HepG2 (cell line): Measurements from ENCODE around the gene DDO. TPM values are rescaled to one million over a fixed set of nuclear protein-coding genes. Genes with fewer than 3 reads are reported as not detected.
A peak's percentile ranks its signal among the peaks of the same experiment; 100 is the strongest.

Experiments
- ATAD3A ChIP-seq: sonication (generic); formaldehyde crosslinking; IDR thresholded peaks from 2 replicates; pipeline ENCODE4 v1.4.0; 2020; ENCODE audit warnings: missing genetic modification reagents
- IRX3 ChIP-seq: sonication (generic); formaldehyde crosslinking; IDR thresholded peaks from 2 replicates; pipeline ENCODE4 v1.8.1; 2023; ENCODE audit warnings: mild to moderate bottlenecking, low read depth, missing genetic modification reagents, borderline replicate concordance
- MAF1 ChIP-seq: sonication (generic); formaldehyde crosslinking; IDR thresholded peaks from 2 replicates; pipeline ENCODE4 v1.5.0; 2020; ENCODE audit warnings: missing genetic modification reagents, borderline replicate concordance
- MED1 ChIP-seq: sonication (generic); formaldehyde crosslinking; IDR thresholded peaks from 2 replicates; pipeline ENCODE4 v1.4.0; 2020; ENCODE audit warnings: missing genetic modification reagents
- NFKB2 ChIP-seq: sonication (generic); formaldehyde crosslinking; IDR thresholded peaks from 2 replicates; pipeline ENCODE4 v1.4.0; 2020; ENCODE audit warnings: missing genetic modification reagents, borderline replicate concordance
- TBP ChIP-seq: sonication (generic); formaldehyde crosslinking; IDR thresholded peaks from 2 replicates; pipeline ENCODE4 v1.5.0; 2020; ENCODE audit warnings: missing genetic modification reagents
- ZBTB21 ChIP-seq: sonication (generic); formaldehyde crosslinking; IDR thresholded peaks from 2 replicates; pipeline ENCODE4 v1.4.0; 2020; ENCODE audit warnings: missing genetic modification reagents
- ZBTB7A ChIP-seq: sonication (generic); formaldehyde crosslinking; IDR thresholded peaks from 2 replicates; pipeline ENCODE4 v1.8.0; 2022; ENCODE audit warnings: mild to moderate bottlenecking, missing genetic modification reagents
- ZFP36L1 ChIP-seq: sonication (generic); formaldehyde crosslinking; IDR thresholded peaks from 2 replicates; pipeline ENCODE4 v1.8.0; 2022; ENCODE audit warnings: mild to moderate bottlenecking, missing genetic modification reagents, moderate library complexity
- ZNF20 ChIP-seq: sonication (generic); formaldehyde crosslinking; IDR thresholded peaks from 2 replicates; pipeline ENCODE4 v1.4.0; 2020; ENCODE audit warnings: mild to moderate bottlenecking, moderate library complexity, missing genetic modification reagents
- ZNF331 ChIP-seq: sonication (generic); formaldehyde crosslinking; IDR thresholded peaks from 2 replicates; pipeline ENCODE4 v1.4.0; 2020; ENCODE audit warnings: missing genetic modification reagents
- ZNF33B ChIP-seq: sonication (generic); formaldehyde crosslinking; IDR thresholded peaks from 2 replicates; pipeline ENCODE4 v1.5.1; 2020; ENCODE audit warnings: mild to moderate bottlenecking, missing genetic modification reagents
- ZNF432 ChIP-seq: sonication (generic); formaldehyde crosslinking; IDR thresholded peaks from 2 replicates; pipeline ENCODE4 v1.5.0; 2020; ENCODE audit warnings: missing genetic modification reagents, mild to moderate bottlenecking, borderline replicate concordance
- ZNF747 ChIP-seq: sonication (generic); formaldehyde crosslinking; IDR thresholded peaks from 2 replicates; pipeline ENCODE4 v1.8.1; 2023; ENCODE audit warnings: missing genetic modification reagents, mild to moderate bottlenecking, borderline replicate concordance
- ZNF766 ChIP-seq: sonication (generic); formaldehyde crosslinking; IDR thresholded peaks from 2 replicates; pipeline ENCODE4 v1.5.0; 2020; ENCODE audit warnings: missing genetic modification reagents, borderline replicate concordance
- ZNF772 ChIP-seq: sonication (generic); formaldehyde crosslinking; IDR thresholded peaks from 2 replicates; pipeline ENCODE4 v1.5.0; 2020; ENCODE audit warnings: mild to moderate bottlenecking, missing genetic modification reagents
- ZSCAN20 ChIP-seq: sonication (generic); formaldehyde crosslinking; IDR thresholded peaks from 2 replicates; pipeline ENCODE4 v1.4.0; 2020; ENCODE audit warnings: missing genetic modification reagents, mild to moderate bottlenecking, borderline replicate concordance
- polyA plus RNA-seq, 8 experiments: library from polyadenylated mRNA; depleted of rRNA in 3 of 8; stranded (reverse) in 7 of 8; unstranded in 1 of 8; fragments of >200 nt; fragmentation: Illumina TruSeq in 4 of 8; extraction: Trizol in 4 of 8; gene quantifications; 2 replicates each; pipeline versions ENCODE4 v1.2.1 to v1.2.3, GENCODE V29; 2011 to 2016; ENCODE audit warnings: low read depth in 4 of 8, missing spikeins in 1 of 8, mixed read lengths in 1 of 8; ENCODE audit not compliant: insufficient read depth in 1 of 8
- total RNA-seq, 5 experiments: library from RNA; depleted of rRNA; stranded (reverse); fragments of >200 nt; fragmentation: Illumina TruSeq; extraction: Trizol; gene quantifications; 2 replicates each; pipeline ENCODE4 v1.2.3, GENCODE V29; 2016; ENCODE audit warnings: low read depth in 1 of 5
- TF ChIP-seq, protein P1 (sequence below), 2 experiments: sonication (generic) in 1 of 2; formaldehyde crosslinking in 1 of 2; IDR thresholded peaks; 2 replicates each; pipeline versions ENCODE4 v1.6.1 to v1.9.0; 2014 to 2022; ENCODE audit warnings: antibody characterized with exemption in 1 of 2, borderline replicate concordance in 1 of 2, inconsistent platforms in 1 of 2, low read depth in 1 of 2, missing genetic modification reagents in 1 of 2
- TF ChIP-seq, protein P2 (sequence below): conservative IDR thresholded peaks from 2 replicates; pipeline ENCODE4 v1.6.1; 2018; ENCODE audit warnings: missing genetic modification reagents
- TF ChIP-seq, protein P3 (sequence below): sonication (generic); formaldehyde crosslinking; IDR thresholded peaks from 2 replicates; pipeline ENCODE4 v1.8.0; 2022; ENCODE audit warnings: mild to moderate bottlenecking, missing genetic modification reagents, borderline replicate concordance
- TF ChIP-seq, protein P4 (sequence below): sonication (generic); formaldehyde crosslinking; IDR thresholded peaks from 2 replicates; pipeline ENCODE4 v1.9.0; 2022; ENCODE audit warnings: missing genetic modification reagents, mild to moderate bottlenecking, borderline replicate concordance

Gene DDO
- total and polyA plus RNA-seq, 2 of the 13 experiments (the other 11 are each of a cell fraction or from before 2014, with no cell fraction given), result 6.1 to 10.3 TPM

DNA sequence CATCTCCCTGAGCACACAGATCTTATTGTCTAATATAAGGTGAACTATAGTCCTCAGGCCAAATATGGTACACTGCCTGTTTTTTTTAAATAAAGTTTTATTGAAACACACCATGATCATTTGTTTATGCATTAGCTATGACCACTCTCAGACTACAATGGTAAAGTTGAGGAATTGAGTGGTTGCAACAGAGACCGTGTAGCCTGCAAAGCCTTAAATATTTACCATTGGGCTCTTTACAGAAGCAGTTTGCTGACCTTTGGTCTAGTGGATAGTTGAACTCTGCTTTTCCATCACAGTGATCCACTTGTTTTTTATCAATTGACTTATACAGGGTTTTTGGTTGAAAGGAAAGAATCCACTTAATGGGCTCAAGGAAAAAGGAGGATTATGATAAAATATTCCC, 29.9 kb downstream of the DDO start (continued):
- TF ChIP-seq, protein P1, sequence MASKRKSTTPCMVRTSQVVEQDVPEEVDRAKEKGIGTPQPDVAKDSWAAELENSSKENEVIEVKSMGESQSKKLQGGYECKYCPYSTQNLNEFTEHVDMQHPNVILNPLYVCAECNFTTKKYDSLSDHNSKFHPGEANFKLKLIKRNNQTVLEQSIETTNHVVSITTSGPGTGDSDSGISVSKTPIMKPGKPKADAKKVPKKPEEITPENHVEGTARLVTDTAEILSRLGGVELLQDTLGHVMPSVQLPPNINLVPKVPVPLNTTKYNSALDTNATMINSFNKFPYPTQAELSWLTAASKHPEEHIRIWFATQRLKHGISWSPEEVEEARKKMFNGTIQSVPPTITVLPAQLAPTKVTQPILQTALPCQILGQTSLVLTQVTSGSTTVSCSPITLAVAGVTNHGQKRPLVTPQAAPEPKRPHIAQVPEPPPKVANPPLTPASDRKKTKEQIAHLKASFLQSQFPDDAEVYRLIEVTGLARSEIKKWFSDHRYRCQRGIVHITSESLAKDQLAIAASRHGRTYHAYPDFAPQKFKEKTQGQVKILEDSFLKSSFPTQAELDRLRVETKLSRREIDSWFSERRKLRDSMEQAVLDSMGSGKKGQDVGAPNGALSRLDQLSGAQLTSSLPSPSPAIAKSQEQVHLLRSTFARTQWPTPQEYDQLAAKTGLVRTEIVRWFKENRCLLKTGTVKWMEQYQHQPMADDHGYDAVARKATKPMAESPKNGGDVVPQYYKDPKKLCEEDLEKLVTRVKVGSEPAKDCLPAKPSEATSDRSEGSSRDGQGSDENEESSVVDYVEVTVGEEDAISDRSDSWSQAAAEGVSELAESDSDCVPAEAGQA (IDR thresholded peaks at IDR 0.05; ENCODE audit: low read depth), result no peak
- TF ChIP-seq, protein P1 (CRISPR knock-in tag; IDR thresholded peaks at IDR 0.05; ENCODE audit: borderline replicate concordance), result no peak
- no peak for TF ChIP-seq NFKB2 (CRISPR knock-in tag)
- no peak for TF ChIP-seq ZBTB21 (CRISPR knock-in tag)
- TF ChIP-seq ZNF747 (CRISPR knock-in tag), result no peak
- no peak for TF ChIP-seq ZNF432
- TF ChIP-seq ZSCAN20 (CRISPR knock-in tag), result no peak
- no peak for TF ChIP-seq TBP (CRISPR knock-in tag)
- TF ChIP-seq ZBTB7A (CRISPR knock-in tag), result no peak
- TF ChIP-seq IRX3 (CRISPR knock-in tag), result no peak
- TF ChIP-seq ZNF772 (CRISPR knock-in tag), result no peak
- TF ChIP-seq ZNF33B, result no peak
- TF ChIP-seq ZNF20 (CRISPR knock-in tag), result no peak
- TF ChIP-seq, protein P2, sequence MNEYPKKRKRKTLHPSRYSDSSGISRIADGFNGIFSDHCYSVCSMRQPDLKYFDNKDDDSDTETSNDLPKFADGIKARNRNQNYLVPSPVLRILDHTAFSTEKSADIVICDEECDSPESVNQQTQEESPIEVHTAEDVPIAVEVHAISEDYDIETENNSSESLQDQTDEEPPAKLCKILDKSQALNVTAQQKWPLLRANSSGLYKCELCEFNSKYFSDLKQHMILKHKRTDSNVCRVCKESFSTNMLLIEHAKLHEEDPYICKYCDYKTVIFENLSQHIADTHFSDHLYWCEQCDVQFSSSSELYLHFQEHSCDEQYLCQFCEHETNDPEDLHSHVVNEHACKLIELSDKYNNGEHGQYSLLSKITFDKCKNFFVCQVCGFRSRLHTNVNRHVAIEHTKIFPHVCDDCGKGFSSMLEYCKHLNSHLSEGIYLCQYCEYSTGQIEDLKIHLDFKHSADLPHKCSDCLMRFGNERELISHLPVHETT (CRISPR knock-in tag), result no peak
- TF ChIP-seq ZFP36L1 (CRISPR knock-in tag), result no peak
- peak; percentile 65; the same call in 1 of the 2 replicates for TF ChIP-seq ZNF331 (CRISPR knock-in tag)
- TF ChIP-seq, protein P3, sequence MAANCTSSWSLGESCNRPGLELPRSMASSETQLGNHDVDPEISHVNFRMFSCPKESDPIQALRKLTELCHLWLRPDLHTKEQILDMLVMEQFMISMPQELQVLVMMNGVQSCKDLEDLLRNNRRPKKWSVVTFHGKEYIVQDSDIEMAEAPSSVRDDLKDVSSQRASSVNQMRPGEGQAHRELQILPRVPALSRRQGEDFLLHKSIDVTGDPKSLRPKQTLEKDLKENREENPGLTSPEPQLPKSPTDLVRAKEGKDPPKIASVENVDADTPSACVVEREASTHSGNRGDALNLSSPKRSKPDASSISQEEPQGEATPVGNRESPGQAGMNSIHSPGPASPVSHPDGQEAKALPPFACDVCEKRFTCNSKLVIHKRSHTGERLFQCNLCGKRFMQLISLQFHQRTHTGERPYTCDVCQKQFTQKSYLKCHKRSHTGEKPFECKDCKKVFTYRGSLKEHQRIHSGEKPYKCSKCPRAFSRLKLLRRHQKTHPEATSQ (CRISPR knock-in tag), result no peak
- TF ChIP-seq MAF1 (CRISPR knock-in tag), result no peak
- TF ChIP-seq MED1, result peak; percentile 49; the same call in 1 of the 2 replicates
- TF ChIP-seq ATAD3A (CRISPR knock-in tag), result no peak
- TF ChIP-seq ZNF766, result no peak
- TF ChIP-seq, protein P4, sequence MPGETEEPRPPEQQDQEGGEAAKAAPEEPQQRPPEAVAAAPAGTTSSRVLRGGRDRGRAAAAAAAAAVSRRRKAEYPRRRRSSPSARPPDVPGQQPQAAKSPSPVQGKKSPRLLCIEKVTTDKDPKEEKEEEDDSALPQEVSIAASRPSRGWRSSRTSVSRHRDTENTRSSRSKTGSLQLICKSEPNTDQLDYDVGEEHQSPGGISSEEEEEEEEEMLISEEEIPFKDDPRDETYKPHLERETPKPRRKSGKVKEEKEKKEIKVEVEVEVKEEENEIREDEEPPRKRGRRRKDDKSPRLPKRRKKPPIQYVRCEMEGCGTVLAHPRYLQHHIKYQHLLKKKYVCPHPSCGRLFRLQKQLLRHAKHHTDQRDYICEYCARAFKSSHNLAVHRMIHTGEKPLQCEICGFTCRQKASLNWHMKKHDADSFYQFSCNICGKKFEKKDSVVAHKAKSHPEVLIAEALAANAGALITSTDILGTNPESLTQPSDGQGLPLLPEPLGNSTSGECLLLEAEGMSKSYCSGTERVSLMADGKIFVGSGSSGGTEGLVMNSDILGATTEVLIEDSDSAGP (CRISPR knock-in tag), result no peak
